K562 (cell line): Measurements from ENCODE around the gene OR10P1. TPM values are rescaled to one million over a fixed set of nuclear protein-coding genes. Genes with fewer than 3 reads are reported as not detected.

Experiments
- ARID3A ChIP-seq: IDR thresholded peaks from 2 replicates; pipeline ENCODE4 v1.6.1; 2012; ENCODE audit warnings: low read depth, low read length, improper control_type of control experiment, borderline replicate concordance
- L3MBTL2 ChIP-seq: fragments of 450-650 bp; IDR thresholded peaks from 2 replicates; pipeline ENCODE4 v1.6.1; 2016; ENCODE audit warnings: mild to moderate bottlenecking, moderate library complexity
- MNT ChIP-seq, 2 experiments: fragments of 450-650 bp; conservative IDR thresholded peaks; 2 replicates each; pipeline ENCODE4 v1.6.1; 2017; ENCODE audit warnings: mild to moderate bottlenecking in 2 of 2, moderate library complexity in 2 of 2
- PHF21A ChIP-seq: fragments of 450-650 bp; IDR thresholded peaks from 2 replicates; pipeline ENCODE4 v1.6.1; 2017; ENCODE audit warnings: low read depth, borderline replicate concordance
- SP2 ChIP-seq: IDR thresholded peaks from 2 replicates; pipeline ENCODE4 v1.6.1; 2011; ENCODE audit warnings: mild to moderate bottlenecking, low read depth, low read length, moderate library complexity; ENCODE audit not compliant: poor library complexity, severe bottlenecking; ENCODE audit errors: extremely low read depth
- USF2 ChIP-seq: sonication (generic); formaldehyde crosslinking; IDR thresholded peaks from 2 replicates; pipeline ENCODE4 v1.5.0; 2020; ENCODE audit warnings: missing genetic modification reagents
- ZFP30 ChIP-seq: fragments of 250-450 bp; sonication (Bioruptor Pico); IDR thresholded peaks from 2 replicates; pipeline ENCODE4 v1.8.0; 2022; ENCODE audit warnings: moderate library complexity, mild to moderate bottlenecking, inconsistent platforms, borderline replicate concordance
- ZFPM2 ChIP-seq: fragments of 250-450 bp; sonication (Bioruptor Pico); IDR thresholded peaks from 2 replicates; pipeline ENCODE4 v1.5.1; 2022; ENCODE audit warnings: mild to moderate bottlenecking
- ZNF41 ChIP-seq: fragments of 250-450 bp; sonication (Bioruptor Pico); conservative IDR thresholded peaks from 2 replicates; pipeline ENCODE4 v1.4.0; 2020; ENCODE audit warnings: mild to moderate bottlenecking
- ZNF551 ChIP-seq: fragments of 250-450 bp; sonication (Bioruptor Pico); IDR thresholded peaks from 2 replicates; pipeline ENCODE4 v1.5.0; 2021; ENCODE audit warnings: mild to moderate bottlenecking, moderate library complexity
- ZSCAN32 ChIP-seq: fragments of 450-650 bp; formaldehyde crosslinking; IDR thresholded peaks from 2 replicates; pipeline ENCODE4 v1.4.0; 2020; ENCODE audit warnings: mild to moderate bottlenecking, moderate library complexity
- polyA plus RNA-seq, 8 experiments: library from polyadenylated mRNA; depleted of rRNA in 4 of 8; stranded (reverse) in 5 of 8; unstranded in 3 of 8; fragments of >200 nt; fragmentation: Nextera tagmentation in 2 of 8; fragmentation: Illumina TruSeq in 1 of 8; extraction: Ambion mirVana in 2 of 8; extraction: Trizol in 1 of 8; gene quantifications; 2 replicates each; pipeline versions ENCODE4 v1.2.1 to v1.2.3, GENCODE V29; 2011 to 2014; ENCODE audit warnings: inconsistent platforms in 1 of 8, missing spikeins in 1 of 8
- total RNA-seq, 7 experiments: library from RNA; depleted of rRNA in 6 of 7; stranded (reverse); fragments of >200 nt in 6 of 7; fragmentation: Illumina TruSeq in 2 of 7; extraction: Trizol in 2 of 7; gene quantifications; 2 replicates each; pipeline versions ENCODE4 v1.2.1 to v1.2.3, GENCODE V29; 2011 to 2021; ENCODE audit warnings: low replicate concordance in 1 of 7

The OR10P1 gene
- total and polyA plus RNA-seq, 9 of the 15 experiments (the other 6 are each of a cell fraction or from before 2014, with no cell fraction given), result not detected

- TF ChIP-seq ZNF551 (CRISPR knock-in tag) (no peak), ARID3A (0 out of 2 replicates have a peak, but pooled peaks have one; percentile 55), L3MBTL2 (peak; percentile 77), ZFPM2 (CRISPR knock-in tag) (no peak), SP2 (no peak), USF2 (CRISPR knock-in tag) (peak; percentile 55), ZNF41 (CRISPR knock-in tag) (no peak), ZFP30 (CRISPR knock-in tag) (no peak), MNT (conservative IDR thresholded peaks at IDR 0.05) (peak; percentile 74 to 80), ZSCAN32 (CRISPR knock-in tag) (no peak), PHF21A (peak; percentile 55; the same call in 1 of the 2 replicates)
Observed at GRCh38 chr12:55619354-55620138, 17.1 kb upstream of the OR10P1 start (continued).
